Measurements from ENCODE around the gene OPHN1.

DNA sequence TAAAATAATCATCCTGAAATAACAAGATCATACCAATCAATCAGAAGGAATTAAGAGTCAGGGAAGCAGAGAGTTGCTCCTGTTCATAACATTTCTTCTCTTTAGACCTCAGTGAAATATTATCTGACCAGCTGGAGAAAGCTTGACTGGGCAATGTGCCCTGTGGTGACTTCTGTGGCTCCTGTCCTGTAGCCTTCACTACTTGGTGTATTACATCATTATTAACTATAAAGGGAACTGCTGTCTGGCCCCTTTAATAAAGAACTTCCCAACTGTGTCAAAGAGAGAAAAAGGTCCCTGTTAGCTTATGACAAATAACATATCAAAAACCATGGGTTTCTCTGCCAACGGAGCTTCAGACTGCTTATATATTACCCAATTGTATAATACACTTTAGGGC lies 18.0 kb downstream of the OPHN1 start:
- TF ChIP-seq, protein P1, sequence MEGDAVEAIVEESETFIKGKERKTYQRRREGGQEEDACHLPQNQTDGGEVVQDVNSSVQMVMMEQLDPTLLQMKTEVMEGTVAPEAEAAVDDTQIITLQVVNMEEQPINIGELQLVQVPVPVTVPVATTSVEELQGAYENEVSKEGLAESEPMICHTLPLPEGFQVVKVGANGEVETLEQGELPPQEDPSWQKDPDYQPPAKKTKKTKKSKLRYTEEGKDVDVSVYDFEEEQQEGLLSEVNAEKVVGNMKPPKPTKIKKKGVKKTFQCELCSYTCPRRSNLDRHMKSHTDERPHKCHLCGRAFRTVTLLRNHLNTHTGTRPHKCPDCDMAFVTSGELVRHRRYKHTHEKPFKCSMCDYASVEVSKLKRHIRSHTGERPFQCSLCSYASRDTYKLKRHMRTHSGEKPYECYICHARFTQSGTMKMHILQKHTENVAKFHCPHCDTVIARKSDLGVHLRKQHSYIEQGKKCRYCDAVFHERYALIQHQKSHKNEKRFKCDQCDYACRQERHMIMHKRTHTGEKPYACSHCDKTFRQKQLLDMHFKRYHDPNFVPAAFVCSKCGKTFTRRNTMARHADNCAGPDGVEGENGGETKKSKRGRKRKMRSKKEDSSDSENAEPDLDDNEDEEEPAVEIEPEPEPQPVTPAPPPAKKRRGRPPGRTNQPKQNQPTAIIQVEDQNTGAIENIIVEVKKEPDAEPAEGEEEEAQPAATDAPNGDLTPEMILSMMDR (IDR thresholded peaks at IDR 0.05) = no peak
- no peak for TF ChIP-seq SP1 (CRISPR knock-in tag; conservative IDR thresholded peaks at IDR 0.05)
- no peak for TF ChIP-seq CREB1 (CRISPR knock-in tag; IDR thresholded peaks at IDR 0.05)
- no peak for TF ChIP-seq ETV6 (CRISPR knock-in tag; IDR thresholded peaks at IDR 0.05)
- TF ChIP-seq CREM (CRISPR knock-in tag; IDR thresholded peaks at IDR 0.05) = no peak
- TF ChIP-seq, protein P2, sequence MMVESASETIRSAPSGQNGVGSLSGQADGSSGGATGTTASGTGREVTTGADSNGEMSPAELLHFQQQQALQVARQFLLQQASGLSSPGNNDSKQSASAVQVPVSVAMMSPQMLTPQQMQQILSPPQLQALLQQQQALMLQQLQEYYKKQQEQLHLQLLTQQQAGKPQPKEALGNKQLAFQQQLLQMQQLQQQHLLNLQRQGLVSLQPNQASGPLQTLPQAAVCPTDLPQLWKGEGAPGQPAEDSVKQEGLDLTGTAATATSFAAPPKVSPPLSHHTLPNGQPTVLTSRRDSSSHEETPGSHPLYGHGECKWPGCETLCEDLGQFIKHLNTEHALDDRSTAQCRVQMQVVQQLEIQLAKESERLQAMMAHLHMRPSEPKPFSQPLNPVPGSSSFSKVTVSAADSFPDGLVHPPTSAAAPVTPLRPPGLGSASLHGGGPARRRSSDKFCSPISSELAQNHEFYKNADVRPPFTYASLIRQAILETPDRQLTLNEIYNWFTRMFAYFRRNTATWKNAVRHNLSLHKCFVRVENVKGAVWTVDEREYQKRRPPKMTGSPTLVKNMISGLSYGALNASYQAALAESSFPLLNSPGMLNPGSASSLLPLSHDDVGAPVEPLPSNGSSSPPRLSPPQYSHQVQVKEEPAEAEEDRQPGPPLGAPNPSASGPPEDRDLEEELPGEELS (CRISPR knock-in tag; IDR thresholded peaks at IDR 0.05) = no peak
- TF ChIP-seq, protein P3, sequence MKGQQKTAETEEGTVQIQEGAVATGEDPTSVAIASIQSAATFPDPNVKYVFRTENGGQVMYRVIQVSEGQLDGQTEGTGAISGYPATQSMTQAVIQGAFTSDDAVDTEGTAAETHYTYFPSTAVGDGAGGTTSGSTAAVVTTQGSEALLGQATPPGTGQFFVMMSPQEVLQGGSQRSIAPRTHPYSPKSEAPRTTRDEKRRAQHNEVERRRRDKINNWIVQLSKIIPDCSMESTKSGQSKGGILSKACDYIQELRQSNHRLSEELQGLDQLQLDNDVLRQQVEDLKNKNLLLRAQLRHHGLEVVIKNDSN (CRISPR knock-in tag; IDR thresholded peaks at IDR 0.05) = no peak
- TF ChIP-seq, protein P4, sequence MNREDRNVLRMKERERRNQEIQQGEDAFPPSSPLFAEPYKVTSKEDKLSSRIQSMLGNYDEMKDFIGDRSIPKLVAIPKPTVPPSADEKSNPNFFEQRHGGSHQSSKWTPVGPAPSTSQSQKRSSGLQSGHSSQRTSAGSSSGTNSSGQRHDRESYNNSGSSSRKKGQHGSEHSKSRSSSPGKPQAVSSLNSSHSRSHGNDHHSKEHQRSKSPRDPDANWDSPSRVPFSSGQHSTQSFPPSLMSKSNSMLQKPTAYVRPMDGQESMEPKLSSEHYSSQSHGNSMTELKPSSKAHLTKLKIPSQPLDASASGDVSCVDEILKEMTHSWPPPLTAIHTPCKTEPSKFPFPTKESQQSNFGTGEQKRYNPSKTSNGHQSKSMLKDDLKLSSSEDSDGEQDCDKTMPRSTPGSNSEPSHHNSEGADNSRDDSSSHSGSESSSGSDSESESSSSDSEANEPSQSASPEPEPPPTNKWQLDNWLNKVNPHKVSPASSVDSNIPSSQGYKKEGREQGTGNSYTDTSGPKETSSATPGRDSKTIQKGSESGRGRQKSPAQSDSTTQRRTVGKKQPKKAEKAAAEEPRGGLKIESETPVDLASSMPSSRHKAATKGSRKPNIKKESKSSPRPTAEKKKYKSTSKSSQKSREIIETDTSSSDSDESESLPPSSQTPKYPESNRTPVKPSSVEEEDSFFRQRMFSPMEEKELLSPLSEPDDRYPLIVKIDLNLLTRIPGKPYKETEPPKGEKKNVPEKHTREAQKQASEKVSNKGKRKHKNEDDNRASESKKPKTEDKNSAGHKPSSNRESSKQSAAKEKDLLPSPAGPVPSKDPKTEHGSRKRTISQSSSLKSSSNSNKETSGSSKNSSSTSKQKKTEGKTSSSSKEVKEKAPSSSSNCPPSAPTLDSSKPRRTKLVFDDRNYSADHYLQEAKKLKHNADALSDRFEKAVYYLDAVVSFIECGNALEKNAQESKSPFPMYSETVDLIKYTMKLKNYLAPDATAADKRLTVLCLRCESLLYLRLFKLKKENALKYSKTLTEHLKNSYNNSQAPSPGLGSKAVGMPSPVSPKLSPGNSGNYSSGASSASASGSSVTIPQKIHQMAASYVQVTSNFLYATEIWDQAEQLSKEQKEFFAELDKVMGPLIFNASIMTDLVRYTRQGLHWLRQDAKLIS (CRISPR knock-in tag; IDR thresholded peaks at IDR 0.05; ENCODE audit: borderline replicate concordance) = no peak
- TF ChIP-seq, protein P5, sequence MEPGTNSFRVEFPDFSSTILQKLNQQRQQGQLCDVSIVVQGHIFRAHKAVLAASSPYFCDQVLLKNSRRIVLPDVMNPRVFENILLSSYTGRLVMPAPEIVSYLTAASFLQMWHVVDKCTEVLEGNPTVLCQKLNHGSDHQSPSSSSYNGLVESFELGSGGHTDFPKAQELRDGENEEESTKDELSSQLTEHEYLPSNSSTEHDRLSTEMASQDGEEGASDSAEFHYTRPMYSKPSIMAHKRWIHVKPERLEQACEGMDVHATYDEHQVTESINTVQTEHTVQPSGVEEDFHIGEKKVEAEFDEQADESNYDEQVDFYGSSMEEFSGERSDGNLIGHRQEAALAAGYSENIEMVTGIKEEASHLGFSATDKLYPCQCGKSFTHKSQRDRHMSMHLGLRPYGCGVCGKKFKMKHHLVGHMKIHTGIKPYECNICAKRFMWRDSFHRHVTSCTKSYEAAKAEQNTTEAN (CRISPR knock-in tag; IDR thresholded peaks at IDR 0.05) = no peak
- TF ChIP-seq, protein P6, sequence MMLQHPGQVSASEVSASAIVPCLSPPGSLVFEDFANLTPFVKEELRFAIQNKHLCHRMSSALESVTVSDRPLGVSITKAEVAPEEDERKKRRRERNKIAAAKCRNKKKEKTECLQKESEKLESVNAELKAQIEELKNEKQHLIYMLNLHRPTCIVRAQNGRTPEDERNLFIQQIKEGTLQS (CRISPR knock-in tag; conservative IDR thresholded peaks at IDR 0.05) = no peak
- TF ChIP-seq TEAD4 (CRISPR knock-in tag; IDR thresholded peaks at IDR 0.05) = no peak
- TF ChIP-seq, protein P7, sequence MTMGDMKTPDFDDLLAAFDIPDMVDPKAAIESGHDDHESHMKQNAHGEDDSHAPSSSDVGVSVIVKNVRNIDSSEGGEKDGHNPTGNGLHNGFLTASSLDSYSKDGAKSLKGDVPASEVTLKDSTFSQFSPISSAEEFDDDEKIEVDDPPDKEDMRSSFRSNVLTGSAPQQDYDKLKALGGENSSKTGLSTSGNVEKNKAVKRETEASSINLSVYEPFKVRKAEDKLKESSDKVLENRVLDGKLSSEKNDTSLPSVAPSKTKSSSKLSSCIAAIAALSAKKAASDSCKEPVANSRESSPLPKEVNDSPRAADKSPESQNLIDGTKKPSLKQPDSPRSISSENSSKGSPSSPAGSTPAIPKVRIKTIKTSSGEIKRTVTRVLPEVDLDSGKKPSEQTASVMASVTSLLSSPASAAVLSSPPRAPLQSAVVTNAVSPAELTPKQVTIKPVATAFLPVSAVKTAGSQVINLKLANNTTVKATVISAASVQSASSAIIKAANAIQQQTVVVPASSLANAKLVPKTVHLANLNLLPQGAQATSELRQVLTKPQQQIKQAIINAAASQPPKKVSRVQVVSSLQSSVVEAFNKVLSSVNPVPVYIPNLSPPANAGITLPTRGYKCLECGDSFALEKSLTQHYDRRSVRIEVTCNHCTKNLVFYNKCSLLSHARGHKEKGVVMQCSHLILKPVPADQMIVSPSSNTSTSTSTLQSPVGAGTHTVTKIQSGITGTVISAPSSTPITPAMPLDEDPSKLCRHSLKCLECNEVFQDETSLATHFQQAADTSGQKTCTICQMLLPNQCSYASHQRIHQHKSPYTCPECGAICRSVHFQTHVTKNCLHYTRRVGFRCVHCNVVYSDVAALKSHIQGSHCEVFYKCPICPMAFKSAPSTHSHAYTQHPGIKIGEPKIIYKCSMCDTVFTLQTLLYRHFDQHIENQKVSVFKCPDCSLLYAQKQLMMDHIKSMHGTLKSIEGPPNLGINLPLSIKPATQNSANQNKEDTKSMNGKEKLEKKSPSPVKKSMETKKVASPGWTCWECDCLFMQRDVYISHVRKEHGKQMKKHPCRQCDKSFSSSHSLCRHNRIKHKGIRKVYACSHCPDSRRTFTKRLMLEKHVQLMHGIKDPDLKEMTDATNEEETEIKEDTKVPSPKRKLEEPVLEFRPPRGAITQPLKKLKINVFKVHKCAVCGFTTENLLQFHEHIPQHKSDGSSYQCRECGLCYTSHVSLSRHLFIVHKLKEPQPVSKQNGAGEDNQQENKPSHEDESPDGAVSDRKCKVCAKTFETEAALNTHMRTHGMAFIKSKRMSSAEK (CRISPR knock-in tag; IDR thresholded peaks at IDR 0.05; ENCODE audit: borderline replicate concordance) = no peak
